Endothelial cell of umbilical vein (primary cell): Measurements from ENCODE around the gene DLG5. TPM values are rescaled to one million over a fixed set of nuclear protein-coding genes. Genes with fewer than 3 reads are reported as not detected.

Experiments used
- BruUV-seq: library from RNA; stranded (reverse); fragments of 400-500 nt; replicated peaks from 2 replicates; lab custom pipeline; 2021; lab: Mats Ljungman, UMichigan
- CTCF ChIA-PET: fragments of 300-600, 350-600 bp; sonication (Branson Sonifier 250); formaldehyde crosslinking; loops from one replicate; lab custom pipeline; 2021; ENCODE audit warnings: antibody characterized with exemption, inconsistent platforms; lab: Charles Lee
- POLR2A ChIA-PET: fragments of 300-600, 350-600 bp; sonication (Branson Sonifier 250); formaldehyde crosslinking; loops from one replicate; lab custom pipeline; 2021; ENCODE audit warnings: antibody characterized with exemption, inconsistent platforms; lab: Charles Lee
- DNase-seq: peaks from one replicate; pipeline ENCODE4 v3.0.0-alpha.2; 2011; ENCODE audit warnings: low read depth, low spot score
- FAIRE-seq: peaks from 2 replicates; lab custom pipeline; 2011; peaks lifted over from hg19 to GRCh38; lab: Jason Lieb, UNC
- H2AFZ ChIP-seq: 2 replicates; pipeline ENCODE4 v1.6.0; 2012; ENCODE audit warnings: low read depth, low read length, control low read depth, inconsistent platforms
- H3K27ac ChIP-seq: 2 replicates; pipeline ENCODE4 v1.5.1; 2011; ENCODE audit warnings: low read depth, mild to moderate bottlenecking, control low read depth, low read length, moderate library complexity; ENCODE audit not compliant: insufficient read depth
- H3K27me3 ChIP-seq, 2 experiments: 2 replicates each; pipeline versions ENCODE4 v1.6.0 to v1.6.1; 2011; ENCODE audit warnings: low read length in 2 of 2, mixed read lengths in 1 of 2; ENCODE audit not compliant: control insufficient read depth in 2 of 2, insufficient read depth in 2 of 2
- H3K36me3 ChIP-seq, 2 experiments: 2 replicates in 1 of 2; 3 replicates in 1 of 2; pipeline ENCODE4 v1.5.1; 2011; ENCODE audit warnings: low read length in 2 of 2, mild to moderate bottlenecking in 1 of 2, moderate library complexity in 1 of 2; ENCODE audit not compliant: control insufficient read depth in 2 of 2, insufficient read depth in 2 of 2; ENCODE audit errors: extremely low read depth in 1 of 2
- H3K4me1 ChIP-seq: 3 replicates; pipeline ENCODE4 v1.5.1; 2011; ENCODE audit warnings: mild to moderate bottlenecking, low read length; ENCODE audit not compliant: control insufficient read depth, insufficient read depth; ENCODE audit errors: extremely low read depth
- H3K4me2 ChIP-seq: 2 replicates; pipeline ENCODE4 v1.6.1; 2011; ENCODE audit warnings: low read length, control low read depth, mixed read lengths; ENCODE audit not compliant: insufficient read depth
- H3K4me3 ChIP-seq, 3 experiments: fragments of 200-600 bp in 1 of 3; sonication (generic), shearing (Covaris generic) in 1 of 3; replicated peaks in 1 of 3; 2 replicates each; pipeline ENCODE4 v1.5.1; 2011 to 2016; ENCODE audit warnings: control low read depth in 3 of 3, low read length in 3 of 3, mild to moderate bottlenecking in 2 of 3, inconsistent platforms in 1 of 3, low read depth in 1 of 3, moderate library complexity in 1 of 3; ENCODE audit not compliant: insufficient read depth in 1 of 3
- H3K79me2 ChIP-seq: 2 replicates; pipeline ENCODE4 v1.6.0; 2012; ENCODE audit warnings: low read length, inconsistent platforms; ENCODE audit not compliant: control insufficient read depth, insufficient read depth
- H3K9ac ChIP-seq: replicated peaks from 2 replicates; pipeline ENCODE3; 2011; ENCODE audit warnings: low read length, control low read depth; ENCODE audit not compliant: insufficient read depth; ENCODE audit errors: extremely low read depth
- H3K9me1 ChIP-seq: replicated peaks from 3 replicates; pipeline ENCODE4 v1.6.0; 2011; ENCODE audit warnings: mild to moderate bottlenecking, low read length; ENCODE audit not compliant: control insufficient read depth, insufficient read depth; ENCODE audit errors: extremely low read depth
- H3K9me3 ChIP-seq: replicated peaks from 2 replicates; pipeline ENCODE4 v1.5.1; 2012; ENCODE audit warnings: low read length, inconsistent platforms; ENCODE audit not compliant: control insufficient read depth, insufficient read depth
- H4K20me1 ChIP-seq: replicated peaks from 2 replicates; pipeline ENCODE3; 2011; ENCODE audit warnings: mild to moderate bottlenecking, low read length; ENCODE audit not compliant: control insufficient read depth, insufficient read depth; ENCODE audit errors: extremely low read depth
- EZH2 ChIP-seq: IDR thresholded peaks from 2 replicates; pipeline ENCODE4 v1.6.1; 2012; ENCODE audit warnings: borderline replicate concordance, low read depth, mild to moderate bottlenecking, moderate library complexity, low read length, inconsistent platforms; ENCODE audit not compliant: severe bottlenecking
- FOS ChIP-seq: IDR thresholded peaks from 2 replicates; pipeline ENCODE4 v1.6.1; 2011; ENCODE audit warnings: mild to moderate bottlenecking, low read length, moderate library complexity, borderline replicate concordance; ENCODE audit not compliant: insufficient read depth
- GATA2 ChIP-seq: IDR thresholded peaks from 2 replicates; pipeline ENCODE4 v1.7.0; 2011; ENCODE audit warnings: low read depth, mild to moderate bottlenecking, moderate library complexity, mixed read lengths, low read length; ENCODE audit not compliant: insufficient read length, insufficient read depth
- JUN ChIP-seq: IDR thresholded peaks from 2 replicates; pipeline ENCODE4 v1.6.1; 2011; ENCODE audit warnings: borderline replicate concordance, low read depth; ENCODE audit not compliant: insufficient read length, insufficient read depth
- MAX ChIP-seq: IDR thresholded peaks from 2 replicates; pipeline ENCODE4 v1.6.1; 2011; ENCODE audit not compliant: insufficient read depth, insufficient read length
- MYC ChIP-seq: IDR thresholded peaks from one replicate; pipeline ENCODE4 v1.6.1; 2011; ENCODE audit warnings: mild to moderate bottlenecking, low read depth, low read length
- POLR2A ChIP-seq: IDR thresholded peaks from 2 replicates; pipeline ENCODE4 v1.6.1; 2012; ENCODE audit warnings: low read depth, mild to moderate bottlenecking, control low read depth, low read length
- POLR2AphosphoS5 ChIP-seq: IDR thresholded peaks from 2 replicates; pipeline ENCODE4 v1.6.1; 2012; ENCODE audit warnings: low read depth, mild to moderate bottlenecking, control low read depth, low read length, moderate library complexity; ENCODE audit not compliant: insufficient read depth
- dilution Hi-C: fragments of 300-500 bp; cut with MboI; formaldehyde crosslinking; loops from one replicate; pipeline ENCODE4 v1.15.0; 2019; ENCODE audit warnings: low sequenced_read_pairs; ENCODE audit not compliant: extremely low pct_ligation_motif_present
- intact Hi-C: fragments of 100-400 bp; cut with micrococcal nuclease; formaldehyde crosslinking; loops from one replicate; pipeline ENCODE4 v1.10.0; 2022
- polyA plus RNA-seq, 4 experiments: library from polyadenylated mRNA; depleted of rRNA in 3 of 4; stranded (reverse) in 3 of 4; unstranded in 1 of 4; fragments of >200 nt; gene quantifications; 2 replicates each; pipeline versions ENCODE4 v1.2.1 to v1.2.3, GENCODE V29; 2011 to 2012; ENCODE audit warnings: missing spikeins in 1 of 4
- total RNA-seq: library from RNA; stranded (reverse); gene quantifications from 2 replicates; pipeline ENCODE4 v1.2.3, GENCODE V29; 2021
- TF ChIP-seq, protein P1 (sequence below), 2 donors: IDR thresholded peaks; 1 replicate in 1 of 2; 2 replicates in 1 of 2; pipeline ENCODE4 v1.5.1; 2011; ENCODE audit warnings: low read length in 2 of 2, mild to moderate bottlenecking in 2 of 2, moderate library complexity in 2 of 2, control low read depth in 1 of 2, inconsistent platforms in 1 of 2, low read depth in 1 of 2; ENCODE audit not compliant: insufficient read depth in 1 of 2; ENCODE audit errors: extremely low read depth in 1 of 2

Gene DLG5
- total and polyA plus RNA-seq, 2 donors (not counting 3 experiments of a cell fraction or from before 2014, with no cell fraction given), result 12.3 to 24.9 TPM

- H3K4me2 ChIP-seq, result no peak overlapping the region
- FAIRE-seq (no peak), DNase-seq (no peak)
- H3K4me1 ChIP-seq, result no peaks in the 10 kb centered on the region
- H3K4me3 ChIP-seq, result no peak overlapping the region
- H3K9me1 ChIP-seq, result no peaks in the 10 kb centered on the region
- H3K36me3 ChIP-seq, result no peaks in the 10 kb centered on the region
- no peaks in the 10 kb centered on the region for H3K9me3 ChIP-seq
- intact Hi-C loops, result no loop called here
- BruUV-seq, result no TSS peak
- H4K20me1 ChIP-seq, result no peaks in the 10 kb centered on the region
- CTCF ChIA-PET, result interaction anchor here (1.2 kb wide), 1 partner anchor 14 kb away, joined by 4 read pairs; no protein-coding TSS in a partner anchor
- no peaks in the 10 kb centered on the region for H3K27me3 ChIP-seq
- dilution Hi-C loops, result no loop called here
- no peak overlapping the region for H3K27ac ChIP-seq
- no peak overlapping the region for H3K9ac ChIP-seq
- TF ChIP-seq EZH2, result no peak
- TF ChIP-seq MAX, result no peak
- TF ChIP-seq GATA2, result no peak
- no peak for TF ChIP-seq FOS
- no peak for TF ChIP-seq MYC
- TF ChIP-seq, protein P1, sequence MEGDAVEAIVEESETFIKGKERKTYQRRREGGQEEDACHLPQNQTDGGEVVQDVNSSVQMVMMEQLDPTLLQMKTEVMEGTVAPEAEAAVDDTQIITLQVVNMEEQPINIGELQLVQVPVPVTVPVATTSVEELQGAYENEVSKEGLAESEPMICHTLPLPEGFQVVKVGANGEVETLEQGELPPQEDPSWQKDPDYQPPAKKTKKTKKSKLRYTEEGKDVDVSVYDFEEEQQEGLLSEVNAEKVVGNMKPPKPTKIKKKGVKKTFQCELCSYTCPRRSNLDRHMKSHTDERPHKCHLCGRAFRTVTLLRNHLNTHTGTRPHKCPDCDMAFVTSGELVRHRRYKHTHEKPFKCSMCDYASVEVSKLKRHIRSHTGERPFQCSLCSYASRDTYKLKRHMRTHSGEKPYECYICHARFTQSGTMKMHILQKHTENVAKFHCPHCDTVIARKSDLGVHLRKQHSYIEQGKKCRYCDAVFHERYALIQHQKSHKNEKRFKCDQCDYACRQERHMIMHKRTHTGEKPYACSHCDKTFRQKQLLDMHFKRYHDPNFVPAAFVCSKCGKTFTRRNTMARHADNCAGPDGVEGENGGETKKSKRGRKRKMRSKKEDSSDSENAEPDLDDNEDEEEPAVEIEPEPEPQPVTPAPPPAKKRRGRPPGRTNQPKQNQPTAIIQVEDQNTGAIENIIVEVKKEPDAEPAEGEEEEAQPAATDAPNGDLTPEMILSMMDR (IDR thresholded peaks at IDR 0.05; ENCODE audit: extremely low read depth in 1 of 2, insufficient read depth in 1 of 2, low read depth in 1 of 2, low read length in 2 of 2), result no peak
- TF ChIP-seq JUN, result no peak
- no peak for TF ChIP-seq POLR2AphosphoS5
- no peak for TF ChIP-seq POLR2A
- no peak overlapping the region for H2AFZ ChIP-seq
- no peaks in the 10 kb centered on the region for H3K79me2 ChIP-seq
- POLR2A ChIA-PET, result interaction anchor here (0.7 kb wide), 1 partner anchor 263 kb away, joined by 8 read pairs; no protein-coding TSS in a partner anchor
Observed at GRCh38 chr10:77770868-77771175, 155.7 kb downstream of the DLG5 start.
